22Rv1 (cell line): ENCODE data around the gene GAA.

Experiments used
- ZFX ChIP-seq: fragments of 450-650 bp; IDR thresholded peaks from 2 replicates; pipeline ENCODE4 v1.6.1; 2017; ENCODE audit warnings: antibody characterized with exemption, borderline replicate concordance
- TF ChIP-seq, protein P1 (sequence below): fragments of 450-650 bp; IDR thresholded peaks from 2 replicates; pipeline ENCODE4 v1.5.1; 2017; ENCODE audit warnings: mild to moderate bottlenecking

DNA sequence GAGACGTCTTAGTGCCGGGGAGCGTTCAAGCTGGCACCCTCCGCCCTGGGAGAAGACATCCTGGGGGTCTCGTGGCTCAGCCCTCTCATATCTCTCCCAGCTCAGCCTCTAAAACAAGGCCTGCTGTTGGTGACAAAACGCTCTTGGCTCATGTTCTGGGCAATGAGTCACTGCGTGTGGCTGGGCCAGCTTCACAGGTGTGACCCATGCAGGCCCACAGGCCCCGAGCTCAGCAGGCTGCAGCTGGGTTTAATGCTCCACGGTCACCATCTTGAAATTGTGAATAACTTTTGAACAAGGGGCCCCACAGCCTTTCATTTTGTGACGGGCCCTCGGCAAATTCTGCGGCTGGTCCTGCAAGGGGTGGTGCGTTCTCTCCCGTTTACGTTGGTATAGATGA is 22.4 kb downstream of the GAA start:
- TF ChIP-seq, protein P1, sequence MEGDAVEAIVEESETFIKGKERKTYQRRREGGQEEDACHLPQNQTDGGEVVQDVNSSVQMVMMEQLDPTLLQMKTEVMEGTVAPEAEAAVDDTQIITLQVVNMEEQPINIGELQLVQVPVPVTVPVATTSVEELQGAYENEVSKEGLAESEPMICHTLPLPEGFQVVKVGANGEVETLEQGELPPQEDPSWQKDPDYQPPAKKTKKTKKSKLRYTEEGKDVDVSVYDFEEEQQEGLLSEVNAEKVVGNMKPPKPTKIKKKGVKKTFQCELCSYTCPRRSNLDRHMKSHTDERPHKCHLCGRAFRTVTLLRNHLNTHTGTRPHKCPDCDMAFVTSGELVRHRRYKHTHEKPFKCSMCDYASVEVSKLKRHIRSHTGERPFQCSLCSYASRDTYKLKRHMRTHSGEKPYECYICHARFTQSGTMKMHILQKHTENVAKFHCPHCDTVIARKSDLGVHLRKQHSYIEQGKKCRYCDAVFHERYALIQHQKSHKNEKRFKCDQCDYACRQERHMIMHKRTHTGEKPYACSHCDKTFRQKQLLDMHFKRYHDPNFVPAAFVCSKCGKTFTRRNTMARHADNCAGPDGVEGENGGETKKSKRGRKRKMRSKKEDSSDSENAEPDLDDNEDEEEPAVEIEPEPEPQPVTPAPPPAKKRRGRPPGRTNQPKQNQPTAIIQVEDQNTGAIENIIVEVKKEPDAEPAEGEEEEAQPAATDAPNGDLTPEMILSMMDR: no peak
- no peak for TF ChIP-seq ZFX
